ENCODE measurements around the gene NREP. TPM values are rescaled to one million over a fixed set of nuclear protein-coding genes. Genes with fewer than 3 reads are reported as not detected.

NREP gene
- total RNA-seq, 1 donor from 2014 or later = 462 TPM

DNA sequence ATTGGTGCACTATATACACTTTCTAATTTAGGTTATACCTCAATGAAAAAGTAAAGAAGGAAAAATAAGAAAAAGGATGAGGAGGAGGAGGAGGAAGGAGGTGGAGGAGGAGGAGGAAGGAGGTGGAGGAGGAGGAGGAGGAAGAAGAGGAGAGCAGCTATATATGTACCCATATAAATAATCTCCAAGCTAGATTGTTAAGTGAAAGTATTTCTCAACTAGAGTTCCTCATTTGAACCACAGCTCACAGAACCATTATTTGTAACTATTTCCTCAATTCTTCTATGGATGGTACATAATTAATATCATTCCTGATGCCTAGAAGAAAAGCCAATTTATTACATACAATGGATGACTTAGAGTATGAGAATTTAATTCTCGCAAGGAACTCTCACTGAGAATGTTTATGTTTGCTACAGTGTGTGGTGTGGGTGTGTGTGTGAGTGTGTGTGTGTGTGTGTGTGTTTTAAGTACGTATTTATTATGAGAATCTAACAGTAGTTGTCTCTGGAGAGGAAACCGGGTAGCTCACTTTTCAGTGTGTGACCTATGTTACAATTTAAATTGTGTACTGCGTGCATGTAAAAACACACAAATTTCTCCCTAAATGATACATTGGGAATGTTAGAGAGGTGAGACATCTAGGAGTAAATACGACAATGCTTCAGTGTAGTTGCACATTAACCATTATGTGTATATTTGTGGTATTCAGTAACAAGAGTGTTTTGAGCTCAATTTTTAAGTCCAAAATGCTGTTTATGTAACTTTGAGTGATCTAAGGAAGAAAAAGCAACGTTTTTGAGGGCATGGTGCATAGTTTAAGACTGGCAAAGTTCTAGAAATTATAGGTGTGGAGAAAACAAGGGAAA is 20.2 kb upstream of the NREP start:
- H3K36me3 Mint-ChIP-seq = no peaks in the 10 kb centered on the region
- TF ChIP-seq, protein P1, sequence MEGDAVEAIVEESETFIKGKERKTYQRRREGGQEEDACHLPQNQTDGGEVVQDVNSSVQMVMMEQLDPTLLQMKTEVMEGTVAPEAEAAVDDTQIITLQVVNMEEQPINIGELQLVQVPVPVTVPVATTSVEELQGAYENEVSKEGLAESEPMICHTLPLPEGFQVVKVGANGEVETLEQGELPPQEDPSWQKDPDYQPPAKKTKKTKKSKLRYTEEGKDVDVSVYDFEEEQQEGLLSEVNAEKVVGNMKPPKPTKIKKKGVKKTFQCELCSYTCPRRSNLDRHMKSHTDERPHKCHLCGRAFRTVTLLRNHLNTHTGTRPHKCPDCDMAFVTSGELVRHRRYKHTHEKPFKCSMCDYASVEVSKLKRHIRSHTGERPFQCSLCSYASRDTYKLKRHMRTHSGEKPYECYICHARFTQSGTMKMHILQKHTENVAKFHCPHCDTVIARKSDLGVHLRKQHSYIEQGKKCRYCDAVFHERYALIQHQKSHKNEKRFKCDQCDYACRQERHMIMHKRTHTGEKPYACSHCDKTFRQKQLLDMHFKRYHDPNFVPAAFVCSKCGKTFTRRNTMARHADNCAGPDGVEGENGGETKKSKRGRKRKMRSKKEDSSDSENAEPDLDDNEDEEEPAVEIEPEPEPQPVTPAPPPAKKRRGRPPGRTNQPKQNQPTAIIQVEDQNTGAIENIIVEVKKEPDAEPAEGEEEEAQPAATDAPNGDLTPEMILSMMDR (conservative IDR thresholded peaks at IDR 0.05) = no peak
- H3K27me3 Mint-ChIP-seq = no peaks in the 10 kb centered on the region
- no peak overlapping the region for H3K4me3 Mint-ChIP-seq
- no peak overlapping the region for H3K27ac Mint-ChIP-seq
- H3K9me3 Mint-ChIP-seq = no peaks in the 10 kb centered on the region
- no peak for DNase-seq (ENCODE audit: extremely low spot score, unreplicated experiment)
- peaks cover 44% of the 10 kb centered on the region for H3K4me1 Mint-ChIP-seq (ENCODE audit: unreplicated experiment)

DNA sequence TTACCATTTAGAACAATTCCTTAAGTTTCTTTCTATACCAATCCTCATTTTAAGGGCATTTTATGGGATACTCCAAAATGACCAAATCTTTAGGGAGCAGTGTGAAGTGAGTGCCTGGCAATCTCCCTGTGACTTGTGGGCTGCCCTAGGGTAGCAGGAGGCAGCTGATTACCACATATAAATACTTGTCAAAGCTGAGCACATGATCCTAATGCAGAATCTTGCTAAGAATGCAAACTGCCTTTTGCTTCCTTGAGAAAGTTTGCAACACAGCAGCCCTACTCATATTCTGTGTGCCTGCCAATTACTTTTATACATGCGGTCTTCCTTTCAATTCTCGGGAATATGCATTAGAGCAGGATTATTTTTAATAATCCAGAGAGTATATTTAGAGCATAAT is 18.2 kb upstream of the NREP start:
- Mint-ChIP-seq H3K4me3 (no peak overlapping the region), H3K27me3 (no peaks in the 10 kb centered on the region), H3K4me1 (ENCODE audit: unreplicated experiment) (peaks cover 47% of the 10 kb centered on the region), H3K27ac (peak overlapping the region; percentile 24), H3K9me3 (no peaks in the 10 kb centered on the region), H3K36me3 (no peaks in the 10 kb centered on the region)
- TF ChIP-seq, protein P1 (conservative IDR thresholded peaks at IDR 0.05) = no peak
- no peak for DNase-seq (ENCODE audit: extremely low spot score, unreplicated experiment)

DNA sequence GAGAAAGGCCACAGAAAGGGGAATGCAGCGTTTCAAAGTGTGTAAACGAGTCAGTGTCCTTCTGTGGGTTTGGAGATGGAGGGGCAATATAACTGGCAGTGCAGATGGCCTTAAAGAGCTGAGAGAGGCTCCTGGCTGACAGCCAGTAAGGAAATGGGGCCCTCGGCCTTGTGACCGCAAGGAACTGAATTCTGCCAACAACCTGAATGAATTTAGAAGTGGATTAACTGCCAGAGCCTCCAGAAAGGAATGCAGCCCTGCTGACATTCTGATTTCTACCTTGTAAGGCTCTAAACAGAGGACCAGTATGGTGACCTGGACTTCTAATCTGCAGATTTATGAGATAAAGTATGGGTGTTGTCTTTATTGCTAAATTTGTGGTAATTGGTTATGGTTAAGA is 17.5 kb upstream of the NREP start:
- Mint-ChIP-seq H3K9me3 (no peaks in the 10 kb centered on the region), H3K36me3 (no peaks in the 10 kb centered on the region), H3K4me3 (peak overlapping the region; percentile 12), H3K27me3 (no peaks in the 10 kb centered on the region), H3K4me1 (ENCODE audit: unreplicated experiment) (peaks cover 40% of the 10 kb centered on the region), H3K27ac (peak overlapping the region; percentile 24)
- DNase-seq (ENCODE audit: extremely low spot score, unreplicated experiment) = no peak
- TF ChIP-seq, protein P1 (conservative IDR thresholded peaks at IDR 0.05) = no peak

DNA sequence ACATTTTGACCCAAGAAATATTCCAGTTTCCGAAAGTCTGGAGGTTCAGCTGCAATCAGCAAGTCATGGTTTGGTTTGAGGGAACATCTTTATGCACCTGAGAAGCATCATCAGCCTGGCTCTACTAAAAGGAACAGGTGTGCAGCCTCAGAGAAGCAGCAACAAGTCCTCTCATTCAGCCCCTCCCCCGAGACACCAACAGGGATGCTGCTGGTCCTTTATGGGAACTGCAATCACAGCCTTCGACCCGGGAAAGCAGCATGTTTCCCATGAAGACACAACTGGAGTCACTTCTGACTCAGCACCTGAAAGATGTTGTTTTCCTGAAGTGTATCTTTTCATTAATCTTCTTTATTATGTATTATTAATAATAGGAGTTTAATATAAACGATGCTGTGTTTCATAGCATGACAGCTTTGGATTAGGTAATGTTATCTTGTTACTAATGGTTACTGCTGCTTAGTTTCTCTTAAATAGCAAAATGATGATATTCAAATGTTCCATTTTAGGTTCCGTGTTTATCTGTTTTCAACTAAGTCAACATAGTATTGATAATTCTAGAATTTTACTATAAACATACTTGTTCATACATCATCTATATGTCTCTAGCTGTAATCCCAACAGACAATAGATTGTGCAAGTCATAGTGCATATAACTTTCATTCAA is 15.6 kb upstream of the NREP start:
- no peak for DNase-seq (ENCODE audit: extremely low spot score, unreplicated experiment)
- no peak overlapping the region for H3K27ac Mint-ChIP-seq

DNA sequence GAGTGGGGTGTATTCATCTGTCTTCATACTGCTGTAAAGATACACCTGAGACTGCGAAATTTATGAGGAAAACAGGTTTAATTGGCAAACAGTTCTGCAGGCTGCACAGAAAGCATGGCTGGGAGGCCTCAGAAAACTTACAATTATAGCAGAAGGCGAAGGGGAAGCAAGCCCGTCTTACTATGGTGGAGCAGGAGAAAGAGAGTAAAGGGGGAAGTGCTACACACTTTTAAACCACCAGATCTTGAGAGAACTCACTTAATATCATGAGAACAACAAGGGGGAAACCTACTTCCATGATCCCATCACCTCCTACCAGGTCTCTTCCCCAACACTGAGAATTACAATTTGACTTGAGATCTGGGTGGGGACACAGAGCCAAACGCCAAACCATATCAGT is 12.5 kb upstream of the NREP start:
- TF ChIP-seq, protein P1 (conservative IDR thresholded peaks at IDR 0.05) = no peak
- Mint-ChIP-seq H3K27me3 (no peaks in the 10 kb centered on the region), H3K27ac (no peak overlapping the region), H3K4me1 (ENCODE audit: unreplicated experiment) (peaks cover 12% of the 10 kb centered on the region), H3K4me3 (no peak overlapping the region), H3K9me3 (no peaks in the 10 kb centered on the region), H3K36me3 (no peaks in the 10 kb centered on the region)
- DNase-seq (ENCODE audit: extremely low spot score, unreplicated experiment) = no peak

More for the DNA sequence above, 15.6 kb upstream of the NREP start:
- no peaks in the 10 kb centered on the region for H3K36me3 Mint-ChIP-seq
- H3K4me3 Mint-ChIP-seq = no peak overlapping the region
- TF ChIP-seq, protein P1 (conservative IDR thresholded peaks at IDR 0.05) = peak; percentile 21
- no peaks in the 10 kb centered on the region for H3K9me3 Mint-ChIP-seq
- H3K27me3 Mint-ChIP-seq = no peaks in the 10 kb centered on the region
- H3K4me1 Mint-ChIP-seq (ENCODE audit: unreplicated experiment) = peaks cover 34% of the 10 kb centered on the region

Measured in type B pancreatic cell (in vitro differentiated cells).